C4-2B (cell line): ENCODE results near the gene MEAK7.

ENCODE experiments used
- H3K27ac ChIP-seq: fragments of 450-650 bp; 2 replicates; pipeline ENCODE4 v1.5.1; 2017
- ZFX ChIP-seq: fragments of 450-650 bp; IDR thresholded peaks from 2 replicates; pipeline ENCODE4 v1.6.1; 2017
- TF ChIP-seq, protein P1 (sequence below): fragments of 450-650 bp; conservative IDR thresholded peaks from 2 replicates; pipeline ENCODE4 v1.5.1; 2017; ENCODE audit warnings: mild to moderate bottlenecking

MEAK7 gene

DNA sequence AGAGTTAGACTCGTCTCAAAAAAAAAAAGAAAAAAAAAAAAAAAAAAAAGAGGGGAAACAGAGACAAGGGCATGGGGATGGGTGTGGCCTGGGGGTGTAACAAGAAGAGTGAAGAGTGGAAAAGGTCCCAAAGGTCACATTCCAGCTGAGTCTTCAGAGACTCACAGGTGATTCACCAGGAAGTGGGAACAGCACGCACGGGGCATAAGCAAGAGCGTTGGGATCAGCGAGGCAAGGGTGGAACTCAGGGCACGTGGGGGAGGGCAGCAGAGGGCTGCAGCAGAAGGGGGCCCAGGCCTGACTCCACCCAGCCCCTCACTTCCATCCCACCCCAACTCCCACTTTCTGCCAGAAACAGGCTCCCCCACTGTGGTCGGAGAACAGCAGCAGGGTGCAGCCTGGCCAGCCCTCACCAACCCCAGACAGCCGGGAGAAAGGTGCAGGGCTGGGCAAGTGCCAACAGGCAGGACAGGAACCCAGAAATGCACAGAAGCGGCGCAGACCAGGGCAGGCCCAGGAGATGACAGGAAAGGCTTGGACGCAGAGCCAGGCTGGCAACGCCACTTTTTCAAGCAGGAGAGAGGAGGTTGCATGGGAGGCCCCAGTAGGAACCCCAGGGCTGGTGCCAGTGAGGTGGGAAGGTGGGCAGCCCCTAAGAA, 3.3 kb downstream of the MEAK7 start:
- no peak overlapping the region for H3K27ac ChIP-seq
- no peak for TF ChIP-seq ZFX
- TF ChIP-seq, protein P1, sequence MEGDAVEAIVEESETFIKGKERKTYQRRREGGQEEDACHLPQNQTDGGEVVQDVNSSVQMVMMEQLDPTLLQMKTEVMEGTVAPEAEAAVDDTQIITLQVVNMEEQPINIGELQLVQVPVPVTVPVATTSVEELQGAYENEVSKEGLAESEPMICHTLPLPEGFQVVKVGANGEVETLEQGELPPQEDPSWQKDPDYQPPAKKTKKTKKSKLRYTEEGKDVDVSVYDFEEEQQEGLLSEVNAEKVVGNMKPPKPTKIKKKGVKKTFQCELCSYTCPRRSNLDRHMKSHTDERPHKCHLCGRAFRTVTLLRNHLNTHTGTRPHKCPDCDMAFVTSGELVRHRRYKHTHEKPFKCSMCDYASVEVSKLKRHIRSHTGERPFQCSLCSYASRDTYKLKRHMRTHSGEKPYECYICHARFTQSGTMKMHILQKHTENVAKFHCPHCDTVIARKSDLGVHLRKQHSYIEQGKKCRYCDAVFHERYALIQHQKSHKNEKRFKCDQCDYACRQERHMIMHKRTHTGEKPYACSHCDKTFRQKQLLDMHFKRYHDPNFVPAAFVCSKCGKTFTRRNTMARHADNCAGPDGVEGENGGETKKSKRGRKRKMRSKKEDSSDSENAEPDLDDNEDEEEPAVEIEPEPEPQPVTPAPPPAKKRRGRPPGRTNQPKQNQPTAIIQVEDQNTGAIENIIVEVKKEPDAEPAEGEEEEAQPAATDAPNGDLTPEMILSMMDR, result no peak

DNA sequence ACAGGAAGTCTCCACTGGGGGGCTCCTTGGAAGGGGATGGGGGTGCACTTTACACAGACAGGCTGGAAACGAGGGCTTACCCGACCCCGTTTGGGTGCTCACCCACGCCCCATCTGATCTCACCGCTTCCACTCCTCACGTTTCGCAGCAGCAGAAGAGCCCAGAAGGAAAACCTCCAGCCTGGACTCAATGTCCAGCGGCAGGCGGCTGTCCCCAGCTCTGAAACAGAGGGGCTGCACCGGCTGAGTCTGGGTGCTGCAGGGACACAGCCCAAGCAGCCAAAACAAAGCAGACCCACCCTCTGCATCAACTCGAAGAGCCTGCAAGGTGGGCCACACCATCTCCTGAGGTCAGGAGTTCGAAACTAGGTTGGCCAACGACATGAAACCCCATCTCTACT, 3.9 kb downstream of the MEAK7 start:
- no peak overlapping the region for H3K27ac ChIP-seq
- TF ChIP-seq ZFX, result no peak
- TF ChIP-seq, protein P1, result no peak

DNA sequence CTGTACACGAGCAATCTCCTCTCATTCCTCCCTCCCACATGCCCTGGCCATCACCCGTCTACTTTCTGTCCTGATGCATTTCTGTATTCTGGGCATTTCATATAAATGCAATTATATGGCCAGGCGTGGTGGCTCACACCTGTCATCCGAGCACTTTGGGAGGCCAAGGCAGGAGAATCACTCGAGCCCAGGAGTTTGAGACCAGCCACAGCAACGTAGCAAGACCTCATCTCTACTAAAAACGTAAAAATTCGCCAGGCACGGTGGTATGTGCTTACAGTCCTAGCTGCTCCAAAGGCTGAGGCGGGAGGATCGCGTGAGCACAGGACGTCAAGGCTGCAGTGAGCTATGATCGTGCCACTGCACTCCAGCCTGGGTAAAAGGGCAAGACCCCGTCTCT, 4.8 kb downstream of the MEAK7 start:
- H3K27ac ChIP-seq, result no peak overlapping the region

DNA sequence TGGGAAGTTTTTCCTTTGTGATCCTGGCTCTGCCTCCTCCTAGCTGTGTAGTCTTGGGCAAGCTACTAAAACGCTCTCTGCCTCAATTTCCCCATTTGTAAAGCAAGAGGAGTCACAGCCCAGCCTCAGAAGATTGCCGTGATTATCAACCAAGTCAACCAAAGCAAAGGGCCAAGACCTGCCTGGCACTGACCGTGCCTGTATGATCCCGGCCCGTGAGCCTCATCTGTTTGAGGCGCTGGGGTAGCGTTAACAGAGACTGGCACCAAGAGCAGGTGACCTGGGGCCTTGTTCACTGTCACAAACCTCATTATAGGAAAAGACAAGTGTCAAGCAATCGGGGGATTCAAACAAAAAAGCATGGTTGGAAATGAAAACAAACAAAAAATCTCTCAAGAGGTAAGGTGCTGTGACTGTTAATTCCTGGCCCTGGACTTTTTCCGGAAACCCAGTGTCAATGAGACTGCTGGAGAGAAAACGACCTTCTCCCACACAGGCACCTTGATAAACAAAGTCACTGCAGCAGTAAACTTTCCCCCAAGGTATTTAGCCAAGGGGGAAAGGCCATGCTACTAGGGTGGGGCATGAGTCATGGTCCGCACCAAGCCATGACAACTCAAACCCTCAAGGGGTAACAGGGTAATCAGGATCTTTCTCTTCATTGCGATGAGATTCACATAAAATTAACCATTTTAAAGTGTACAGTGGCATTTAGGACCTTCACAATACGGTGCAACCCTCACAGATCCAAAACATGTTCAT, 5.4 kb downstream of the MEAK7 start:
- H3K27ac ChIP-seq, result no peak overlapping the region

More for the DNA sequence above, 4.8 kb downstream of the MEAK7 start:
- TF ChIP-seq ZFX, result no peak
- TF ChIP-seq, protein P1, result no peak

DNA sequence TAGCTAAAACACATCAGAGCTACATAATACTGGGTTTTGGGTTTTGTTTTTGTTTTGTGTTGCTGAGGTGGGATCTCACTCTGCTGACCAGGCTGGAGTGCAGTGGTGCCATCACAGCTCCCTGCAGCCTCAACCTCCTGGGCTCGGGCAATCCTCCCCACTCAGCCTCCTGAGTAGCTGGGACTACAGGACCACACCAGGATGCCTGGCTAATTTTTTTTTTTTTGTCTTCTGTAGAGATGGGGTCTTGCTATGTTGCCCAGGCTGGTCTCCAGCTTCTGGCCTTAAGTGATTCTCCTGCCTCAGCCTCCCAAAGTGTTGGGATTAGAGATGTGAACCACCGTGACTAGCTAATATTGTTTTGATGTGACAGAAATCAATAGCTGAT, 6.2 kb downstream of the MEAK7 start:
- no peak overlapping the region for H3K27ac ChIP-seq

More for the DNA sequence above, 5.4 kb downstream of the MEAK7 start:
- TF ChIP-seq ZFX, result no peak
- TF ChIP-seq, protein P1, result no peak

DNA sequence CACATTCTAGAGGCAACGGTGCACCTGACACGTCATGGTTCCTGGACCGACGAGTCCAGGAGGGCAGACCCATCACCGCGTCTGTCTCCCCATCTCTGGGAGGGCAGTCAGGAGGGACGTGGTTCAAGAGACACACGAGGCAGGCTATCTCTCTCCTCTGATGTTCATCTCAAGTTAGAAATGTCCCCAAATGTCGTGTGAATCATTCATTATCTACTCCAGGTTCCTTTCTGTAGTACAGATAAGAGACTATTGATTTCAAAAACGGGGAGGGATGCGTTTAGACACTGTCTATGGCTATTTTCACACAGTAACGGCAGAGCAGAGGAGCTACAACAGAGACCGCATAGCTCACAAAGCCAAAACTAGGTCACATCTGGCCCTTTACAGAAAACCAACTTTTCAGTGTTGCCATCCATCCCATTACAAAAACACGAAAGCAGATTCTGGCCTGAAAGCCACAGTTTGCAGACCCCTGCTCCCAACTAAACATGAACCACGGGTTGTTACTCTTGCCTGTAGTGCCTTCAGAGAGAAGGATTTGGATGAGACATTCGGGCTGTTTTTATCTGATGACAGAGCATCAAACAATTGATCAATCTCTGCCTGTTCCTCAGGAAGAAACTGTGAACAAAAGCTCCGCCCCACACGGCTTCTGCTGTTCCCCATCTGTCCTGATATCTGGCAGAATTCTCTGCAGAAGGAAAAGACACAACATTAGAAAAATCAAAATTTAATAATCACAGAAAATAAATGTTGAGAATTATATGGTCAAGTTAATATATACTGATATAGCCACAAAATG, 6.8 kb downstream of the MEAK7 start:
- TF ChIP-seq, protein P1, result no peak
- no peak for TF ChIP-seq ZFX
- no peak overlapping the region for H3K27ac ChIP-seq

More for the DNA sequence above, 6.2 kb downstream of the MEAK7 start:
- no peak for TF ChIP-seq ZFX

DNA sequence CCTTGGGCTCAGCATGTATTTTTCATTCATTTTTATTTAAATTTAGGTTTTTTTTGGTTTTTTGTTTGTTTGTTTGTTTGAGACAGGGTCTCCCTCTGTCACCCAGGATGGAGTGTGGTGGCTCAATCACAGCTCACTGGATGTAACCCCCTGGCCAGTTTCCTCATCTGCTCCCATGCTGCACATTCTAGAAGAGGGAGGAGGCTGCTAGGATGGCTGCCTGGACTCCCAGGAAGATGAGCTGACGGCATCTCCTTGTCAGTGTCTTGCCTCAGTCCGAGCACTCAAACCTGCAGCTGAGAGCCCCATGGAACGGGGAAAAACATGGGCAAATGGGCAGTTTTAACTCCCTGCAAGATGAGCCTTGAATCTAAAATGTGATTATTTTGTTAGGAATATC, 7.5 kb downstream of the MEAK7 start:
- no peak overlapping the region for H3K27ac ChIP-seq
- TF ChIP-seq, protein P1, result no peak
- TF ChIP-seq ZFX, result no peak
